H9 (cell line): ENCODE data around the gene NAA50. TPM values are rescaled to one million over a fixed set of nuclear protein-coding genes. Genes with fewer than 3 reads are reported as not detected.

Source experiments
- DNase-seq: peaks from one replicate; pipeline ENCODE4 v3.0.0-alpha.2; 2017
- H2AFZ ChIP-seq: one replicate; pipeline ENCODE4 v1.6.1; 2013; ENCODE audit warnings: mild to moderate bottlenecking, low read length, control low read depth, moderate library complexity
- H2AK5ac ChIP-seq: 2 replicates; pipeline ENCODE4 v1.6.1; 2013; ENCODE audit warnings: low read length, control low read depth, mixed read lengths; ENCODE audit not compliant: insufficient read length
- H2BK120ac ChIP-seq: one replicate; pipeline ENCODE4 v1.6.1; 2013; ENCODE audit warnings: low read depth, mild to moderate bottlenecking, low read length, control low read depth, inconsistent platforms; ENCODE audit not compliant: poor library complexity, severe bottlenecking
- H2BK12ac ChIP-seq: 2 replicates; pipeline ENCODE4 v1.6.1; 2013; ENCODE audit warnings: low read length, control low read depth, mixed read lengths, low read depth; ENCODE audit not compliant: insufficient read length
- H2BK15ac ChIP-seq: 2 replicates; pipeline ENCODE4 v1.6.1; 2013; ENCODE audit warnings: low read depth, low read length, control low read depth
- H2BK20ac ChIP-seq: one replicate; pipeline ENCODE4 v1.6.1; 2013; ENCODE audit warnings: low read depth, mild to moderate bottlenecking, low read length, control low read depth, inconsistent platforms; ENCODE audit not compliant: poor library complexity, severe bottlenecking
- H2BK5ac ChIP-seq: 2 replicates; pipeline ENCODE4 v1.6.1; 2013; ENCODE audit warnings: low read length, control low read depth, mixed read lengths; ENCODE audit not compliant: insufficient read length
- H3K14ac ChIP-seq: 2 replicates; pipeline ENCODE4 v1.6.1; 2013; ENCODE audit warnings: low read length, control low read depth; ENCODE audit not compliant: insufficient read depth
- H3K18ac ChIP-seq: 2 replicates; pipeline ENCODE4 v1.6.1; 2013; ENCODE audit warnings: low read depth, mild to moderate bottlenecking, mixed read lengths, low read length, control low read depth; ENCODE audit not compliant: insufficient read length
- H3K23ac ChIP-seq: 2 replicates; pipeline ENCODE4 v1.6.1; 2013; ENCODE audit warnings: low read length, control low read depth, mixed read lengths, low read depth; ENCODE audit not compliant: insufficient read length
- H3K23me2 ChIP-seq: 2 replicates; pipeline ENCODE4 v1.6.1; 2013; ENCODE audit warnings: low read depth, mild to moderate bottlenecking, mixed read lengths, low read length, control low read depth; ENCODE audit not compliant: insufficient read length, poor library complexity, severe bottlenecking
- H3K27ac ChIP-seq: 2 replicates; pipeline ENCODE4 v1.5.1; 2013; ENCODE audit warnings: low read length, control low read depth, mixed read lengths, low read depth; ENCODE audit not compliant: insufficient read length
- H3K27me3 ChIP-seq: 2 replicates; pipeline ENCODE4 v1.6.1; 2013; ENCODE audit warnings: low read length, control low read depth, inconsistent platforms; ENCODE audit not compliant: insufficient read depth
- H3K4ac ChIP-seq: 2 replicates; pipeline ENCODE4 v1.6.1; 2013; ENCODE audit warnings: low read depth, mild to moderate bottlenecking, control low read depth, inconsistent platforms, low read length, moderate library complexity
- H3K4me1 ChIP-seq: 2 replicates; pipeline ENCODE4 v1.6.1; 2013; ENCODE audit warnings: low read length, control low read depth, inconsistent platforms; ENCODE audit not compliant: insufficient read depth
- H3K4me2 ChIP-seq: 2 replicates; pipeline ENCODE4 v1.6.1; 2013; ENCODE audit warnings: low read length, control low read depth, mixed read lengths; ENCODE audit not compliant: insufficient read length, insufficient read depth
- H3K56ac ChIP-seq: 2 replicates; pipeline ENCODE4 v1.6.1; 2013; ENCODE audit warnings: low read depth, mild to moderate bottlenecking, mixed read lengths, low read length, control low read depth; ENCODE audit not compliant: insufficient read length
- H3K79me1 ChIP-seq: 2 replicates; pipeline ENCODE4 v1.6.1; 2013; ENCODE audit warnings: low read depth, mild to moderate bottlenecking, moderate library complexity, low read length, control low read depth, inconsistent platforms; ENCODE audit not compliant: insufficient read depth, poor library complexity, severe bottlenecking
- H3K79me2 ChIP-seq: 2 replicates; pipeline ENCODE4 v1.6.1; 2013; ENCODE audit warnings: low read length, control low read depth, inconsistent platforms; ENCODE audit not compliant: insufficient read depth
- H3K9ac ChIP-seq: 2 replicates; pipeline ENCODE4 v1.6.1; 2013; ENCODE audit warnings: low read length, control low read depth, mixed read lengths; ENCODE audit not compliant: insufficient read length; ENCODE audit errors: extremely low read depth
- H3K9me3 ChIP-seq: one replicate; pipeline ENCODE4 v1.6.1; 2013; ENCODE audit warnings: low read depth, low read length, inconsistent platforms; ENCODE audit not compliant: control insufficient read depth
- H3T11ph ChIP-seq: one replicate; pipeline ENCODE4 v1.6.1; 2013; ENCODE audit warnings: mild to moderate bottlenecking, low read length, control low read depth, inconsistent platforms
- H4K20me1 ChIP-seq: one replicate; pipeline ENCODE4 v1.6.1; 2013; ENCODE audit not compliant: control insufficient read depth, insufficient read length, insufficient read depth
- H4K5ac ChIP-seq: 2 replicates; pipeline ENCODE4 v1.6.1; 2013; ENCODE audit warnings: low read depth, mild to moderate bottlenecking, mixed read lengths, low read length, control low read depth; ENCODE audit not compliant: insufficient read length
- H4K8ac ChIP-seq: replicated peaks from 2 replicates; pipeline ENCODE4 v1.6.1; 2013; ENCODE audit warnings: low read length, control low read depth, mixed read lengths, low read depth; ENCODE audit not compliant: insufficient read length
- H4K91ac ChIP-seq: 2 replicates; pipeline ENCODE4 v1.6.1; 2013; ENCODE audit warnings: low read depth, mild to moderate bottlenecking, moderate library complexity, mixed read lengths, low read length, control low read depth; ENCODE audit not compliant: insufficient read length
- H3K27ac Mint-ChIP-seq, 3 experiments: 2 replicates in 2 of 3; 3 replicates in 1 of 3; pipeline ENCODE4 v1.8.0; 2020 to 2021; ENCODE audit warnings: mixed read lengths in 3 of 3, mild to moderate bottlenecking in 1 of 3, moderate library complexity in 1 of 3
- H3K27me3 Mint-ChIP-seq: 2 replicates; pipeline ENCODE4 v1.8.0; 2021; ENCODE audit warnings: low read depth, mild to moderate bottlenecking, moderate library complexity, mixed read lengths
- H3K36me3 Mint-ChIP-seq, 3 experiments: 2 replicates in 2 of 3; 3 replicates in 1 of 3; pipeline ENCODE4 v1.8.0; 2020 to 2021; ENCODE audit warnings: low read depth in 3 of 3, mixed read lengths in 3 of 3; ENCODE audit not compliant: insufficient read depth in 1 of 3
- H3K4me1 Mint-ChIP-seq, 2 experiments: 2 replicates each; pipeline ENCODE4 v1.8.0; 2020; ENCODE audit warnings: mixed read lengths in 2 of 2
- H3K4me3 Mint-ChIP-seq, 2 experiments: 2 replicates in 1 of 2; 3 replicates in 1 of 2; pipeline ENCODE4 v1.8.0; 2020 to 2021; ENCODE audit warnings: mild to moderate bottlenecking in 2 of 2, mixed read lengths in 2 of 2, moderate library complexity in 1 of 2
- H3K9me3 Mint-ChIP-seq, 2 experiments: 2 replicates in 1 of 2; 3 replicates in 1 of 2; pipeline ENCODE4 v1.8.0; 2020; ENCODE audit warnings: mild to moderate bottlenecking in 2 of 2, mixed read lengths in 2 of 2, moderate library complexity in 1 of 2
- WGBS: extraction: QIAGEN DNeasy Blood & Tissue Kit; methylation state at CpG from one replicate; pipeline ENCODE4 v1.1.7; 2013; ENCODE audit warnings: missing lambda C conversion rate, low lambda C conversion rate, mixed read lengths; ENCODE audit not compliant: insufficient read length; ENCODE audit errors: extremely low coverage; 5-methylcytosine and 5-hydroxymethylcytosine counted together
- total RNA-seq: library from RNA; stranded (reverse); gene quantifications from 2 replicates; pipeline ENCODE4 v1.2.1, GENCODE V29; 2021
- TF ChIP-seq, protein P1 (sequence below): fragments of 200-600 bp; sonication (generic); conservative IDR thresholded peaks from 3 replicates; pipeline ENCODE4 v1.8.0; 2021; ENCODE audit warnings: antibody characterized with exemption, mild to moderate bottlenecking

The NAA50 gene
- total RNA-seq, 1 experiment from 2014 or later, result 216 TPM

DNA sequence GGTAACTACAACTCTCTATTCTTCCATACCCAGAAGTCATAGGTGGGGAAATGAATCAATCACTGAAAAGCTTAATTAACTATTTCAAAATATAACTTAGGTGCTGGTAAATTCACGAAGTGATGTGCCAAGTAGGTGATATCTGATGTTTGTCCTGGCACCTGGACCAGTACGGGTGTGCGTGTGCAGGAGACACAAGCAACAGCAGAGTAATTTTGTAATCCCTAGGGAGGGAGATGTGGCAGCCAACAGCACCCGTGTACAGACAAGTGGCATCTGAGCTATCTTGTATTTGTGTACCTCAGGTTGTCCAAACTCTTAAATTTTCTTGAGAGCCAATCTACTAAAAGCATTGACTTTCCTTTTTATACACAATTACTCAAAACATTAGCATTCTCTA lies 72.5 kb downstream of the NAA50 start:
- H4K5ac ChIP-seq, result no peak overlapping the region
- H3T11ph ChIP-seq, result no peak overlapping the region
- H2BK120ac ChIP-seq, result no peak overlapping the region
- no peak overlapping the region for H2BK12ac ChIP-seq
- H2BK5ac ChIP-seq, result no peak overlapping the region
- H3K79me1 ChIP-seq, result no peaks in the 10 kb centered on the region
- no peak overlapping the region for H3K4ac ChIP-seq
- no peak overlapping the region for H4K91ac ChIP-seq
- H3K23me2 ChIP-seq, result no peaks in the 10 kb centered on the region
- TF ChIP-seq, protein P1, sequence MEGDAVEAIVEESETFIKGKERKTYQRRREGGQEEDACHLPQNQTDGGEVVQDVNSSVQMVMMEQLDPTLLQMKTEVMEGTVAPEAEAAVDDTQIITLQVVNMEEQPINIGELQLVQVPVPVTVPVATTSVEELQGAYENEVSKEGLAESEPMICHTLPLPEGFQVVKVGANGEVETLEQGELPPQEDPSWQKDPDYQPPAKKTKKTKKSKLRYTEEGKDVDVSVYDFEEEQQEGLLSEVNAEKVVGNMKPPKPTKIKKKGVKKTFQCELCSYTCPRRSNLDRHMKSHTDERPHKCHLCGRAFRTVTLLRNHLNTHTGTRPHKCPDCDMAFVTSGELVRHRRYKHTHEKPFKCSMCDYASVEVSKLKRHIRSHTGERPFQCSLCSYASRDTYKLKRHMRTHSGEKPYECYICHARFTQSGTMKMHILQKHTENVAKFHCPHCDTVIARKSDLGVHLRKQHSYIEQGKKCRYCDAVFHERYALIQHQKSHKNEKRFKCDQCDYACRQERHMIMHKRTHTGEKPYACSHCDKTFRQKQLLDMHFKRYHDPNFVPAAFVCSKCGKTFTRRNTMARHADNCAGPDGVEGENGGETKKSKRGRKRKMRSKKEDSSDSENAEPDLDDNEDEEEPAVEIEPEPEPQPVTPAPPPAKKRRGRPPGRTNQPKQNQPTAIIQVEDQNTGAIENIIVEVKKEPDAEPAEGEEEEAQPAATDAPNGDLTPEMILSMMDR, result no peak
- no peak overlapping the region for H2BK15ac ChIP-seq
- H3K9me3 Mint-ChIP-seq, result no peaks in the 10 kb centered on the region
- H2BK20ac ChIP-seq, result no peak overlapping the region
- H4K8ac ChIP-seq, result no peak overlapping the region
- WGBS, result no CpG with 5 or more reads among the region's 4 CpGs
- H3K56ac ChIP-seq, result no peak overlapping the region
- H3K23ac ChIP-seq, result no peak overlapping the region
- H3K9ac ChIP-seq, result no peak overlapping the region
- H2AFZ ChIP-seq, result no peak overlapping the region
- H3K4me2 ChIP-seq, result no peak overlapping the region
- H3K14ac ChIP-seq, result no peak overlapping the region
- peaks cover 5 to 25% (median 21%) of the 10 kb centered on the region in 3 experiments; a peak in 5 of 7 replicates for H3K36me3 Mint-ChIP-seq
- H3K18ac ChIP-seq, result no peak overlapping the region
- H3K27me3 ChIP-seq, result no peaks in the 10 kb centered on the region
- no peak overlapping the region for H3K27ac ChIP-seq
- no peak for DNase-seq
- no peaks in the 10 kb centered on the region for H3K79me2 ChIP-seq
- peaks cover 4% of the 10 kb centered on the region; the same call in 1 of the 2 replicates for H3K4me1 ChIP-seq
- H3K9me3 ChIP-seq, result no peaks in the 10 kb centered on the region
- H3K27me3 Mint-ChIP-seq, result no peaks in the 10 kb centered on the region
- no peak overlapping the region for H2AK5ac ChIP-seq
- H3K27ac Mint-ChIP-seq, result no peak overlapping the region
- no peaks in the 10 kb centered on the region for H4K20me1 ChIP-seq
- peaks cover 14 to 15% of the 10 kb centered on the region in 2 experiments for H3K4me1 Mint-ChIP-seq
- H3K4me3 Mint-ChIP-seq, result no peak overlapping the region
